ENCODE data around the gene EPB42.

The EPB42 gene

DNA sequence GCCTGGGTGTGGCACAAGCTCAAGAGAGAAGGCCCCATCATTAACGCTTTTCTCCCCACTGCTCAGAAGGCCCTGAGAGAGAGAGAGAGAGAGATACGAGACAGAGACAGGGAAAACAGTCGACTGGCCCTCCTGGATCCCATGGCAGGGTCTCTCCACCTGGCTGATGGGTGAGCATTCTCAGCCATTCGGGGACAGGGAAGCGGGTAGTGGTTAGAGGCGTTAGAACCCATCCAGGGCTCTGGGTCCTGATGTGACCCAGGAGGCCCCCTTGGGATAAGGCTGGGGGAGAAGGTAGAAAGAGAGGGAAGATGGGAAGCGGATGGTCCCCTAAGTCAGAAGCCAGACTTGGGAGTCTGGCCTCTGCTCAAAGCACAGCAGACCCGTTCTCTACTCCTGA lies 38.0 kb upstream of the EPB42 start:
- Histone ChIP-seq H3K9me2 (ENCODE audit: low read depth, low read length) (no peaks in the 10 kb centered on the region), H3K27me3 (ENCODE audit: insufficient read depth, low read length) (no peaks in the 10 kb centered on the region; the same call in 1 of the 2 replicates), H3K9me3 (ENCODE audit: low read length) (no peaks in the 10 kb centered on the region), H3K36me3 (ENCODE audit: insufficient read depth, low read length) (no peaks in the 10 kb centered on the region), H4K20me1 (ENCODE audit: insufficient read depth, low read length) (no peaks in the 10 kb centered on the region), H3K79me2 (ENCODE audit: insufficient read depth, low read length) (no peaks in the 10 kb centered on the region), H3K4me1 (ENCODE audit: insufficient read depth, low read length, severe bottlenecking) (no peaks in the 10 kb centered on the region), H3K4me3 (ENCODE audit: low read depth, low read length, poor library complexity, severe bottlenecking) (no peak overlapping the region), H3K27ac (ENCODE audit: low read depth, low read length, poor library complexity, severe bottlenecking) (no peak overlapping the region), H3K9ac (ENCODE audit: low read length) (no peak overlapping the region), H3K4me2 (ENCODE audit: low read length) (no peak overlapping the region), H3F3A (ENCODE audit: insufficient read depth, low read length) (no peaks in the 10 kb centered on the region), H2AFZ (ENCODE audit: low read length) (no peak overlapping the region)
- TF ChIP-seq EZH2 (IDR thresholded peaks at IDR 0.05; ENCODE audit: borderline replicate concordance, low read length): no peak
- TF ChIP-seq, protein P1, sequence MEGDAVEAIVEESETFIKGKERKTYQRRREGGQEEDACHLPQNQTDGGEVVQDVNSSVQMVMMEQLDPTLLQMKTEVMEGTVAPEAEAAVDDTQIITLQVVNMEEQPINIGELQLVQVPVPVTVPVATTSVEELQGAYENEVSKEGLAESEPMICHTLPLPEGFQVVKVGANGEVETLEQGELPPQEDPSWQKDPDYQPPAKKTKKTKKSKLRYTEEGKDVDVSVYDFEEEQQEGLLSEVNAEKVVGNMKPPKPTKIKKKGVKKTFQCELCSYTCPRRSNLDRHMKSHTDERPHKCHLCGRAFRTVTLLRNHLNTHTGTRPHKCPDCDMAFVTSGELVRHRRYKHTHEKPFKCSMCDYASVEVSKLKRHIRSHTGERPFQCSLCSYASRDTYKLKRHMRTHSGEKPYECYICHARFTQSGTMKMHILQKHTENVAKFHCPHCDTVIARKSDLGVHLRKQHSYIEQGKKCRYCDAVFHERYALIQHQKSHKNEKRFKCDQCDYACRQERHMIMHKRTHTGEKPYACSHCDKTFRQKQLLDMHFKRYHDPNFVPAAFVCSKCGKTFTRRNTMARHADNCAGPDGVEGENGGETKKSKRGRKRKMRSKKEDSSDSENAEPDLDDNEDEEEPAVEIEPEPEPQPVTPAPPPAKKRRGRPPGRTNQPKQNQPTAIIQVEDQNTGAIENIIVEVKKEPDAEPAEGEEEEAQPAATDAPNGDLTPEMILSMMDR (IDR thresholded peaks at IDR 0.05; ENCODE audit: low read length): no peak

DNA sequence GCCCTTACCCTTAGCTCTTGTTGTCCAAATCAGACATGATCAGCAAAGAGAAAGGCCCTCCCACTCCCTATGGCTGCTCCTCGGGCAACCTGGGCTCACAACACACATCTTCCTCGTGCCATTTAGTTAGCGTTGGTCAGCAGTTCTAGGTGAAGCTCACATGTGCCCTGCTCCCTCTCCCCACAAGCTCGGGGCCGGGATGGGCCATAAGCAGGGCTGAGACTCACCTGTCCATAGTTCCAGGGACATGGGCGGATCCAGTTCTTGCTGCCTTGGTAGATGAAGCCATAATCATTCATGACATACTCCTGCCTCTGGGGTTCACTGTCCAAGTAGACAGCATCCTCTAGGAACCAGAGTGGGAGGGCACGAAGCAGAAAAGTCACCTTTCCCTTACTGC lies 35.5 kb upstream of the EPB42 start:
- Histone ChIP-seq H3K27me3 (ENCODE audit: insufficient read depth, low read length) (no peaks in the 10 kb centered on the region; the same call in 1 of the 2 replicates), H4K20me1 (ENCODE audit: insufficient read depth, low read length) (no peaks in the 10 kb centered on the region), H3K4me3 (ENCODE audit: low read depth, low read length, poor library complexity, severe bottlenecking) (no peak overlapping the region), H3K27ac (ENCODE audit: low read depth, low read length, poor library complexity, severe bottlenecking) (no peak overlapping the region), H3K4me2 (ENCODE audit: low read length) (no peak overlapping the region), H3K9me2 (ENCODE audit: low read depth, low read length) (no peaks in the 10 kb centered on the region), H3K9me3 (ENCODE audit: low read length) (no peaks in the 10 kb centered on the region), H3F3A (ENCODE audit: insufficient read depth, low read length) (no peaks in the 10 kb centered on the region), H3K36me3 (ENCODE audit: insufficient read depth, low read length) (no peaks in the 10 kb centered on the region), H3K79me2 (ENCODE audit: insufficient read depth, low read length) (no peaks in the 10 kb centered on the region), H3K9ac (ENCODE audit: low read length) (no peak overlapping the region), H2AFZ (ENCODE audit: low read length) (no peak overlapping the region), H3K4me1 (ENCODE audit: insufficient read depth, low read length, severe bottlenecking) (no peaks in the 10 kb centered on the region)
- TF ChIP-seq EZH2 (IDR thresholded peaks at IDR 0.05; ENCODE audit: borderline replicate concordance, low read length): no peak
- TF ChIP-seq, protein P1 (IDR thresholded peaks at IDR 0.05; ENCODE audit: low read length): no peak

DNA sequence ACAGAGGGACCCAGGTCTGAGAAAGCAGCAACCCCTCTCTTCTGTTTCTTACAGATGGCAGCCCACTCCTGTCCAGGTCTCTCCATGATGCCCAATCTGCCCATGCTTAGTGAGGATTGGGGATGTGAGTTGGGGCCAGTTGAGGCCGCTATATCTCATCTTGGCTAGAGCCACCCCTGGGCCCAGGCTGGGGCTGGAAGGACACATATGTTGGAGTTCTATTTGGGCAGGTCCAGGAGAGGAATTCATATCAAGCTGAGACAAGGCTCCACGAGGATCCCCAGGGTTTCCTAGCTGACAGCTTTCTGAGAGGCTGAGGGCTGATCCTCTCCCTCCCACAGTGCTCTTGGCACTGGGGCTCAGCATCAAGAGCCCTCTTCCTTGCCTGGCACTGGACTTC lies 34.6 kb upstream of the EPB42 start:
- Histone ChIP-seq H3K27me3 (ENCODE audit: insufficient read depth, low read length) (no peaks in the 10 kb centered on the region; the same call in 1 of the 2 replicates), H2AFZ (ENCODE audit: low read length) (no peak overlapping the region), H3K4me1 (ENCODE audit: insufficient read depth, low read length, severe bottlenecking) (no peaks in the 10 kb centered on the region), H3K4me2 (ENCODE audit: low read length) (no peak overlapping the region), H3K36me3 (ENCODE audit: insufficient read depth, low read length) (no peaks in the 10 kb centered on the region), H3K9ac (ENCODE audit: low read length) (no peak overlapping the region), H3K4me3 (ENCODE audit: low read depth, low read length, poor library complexity, severe bottlenecking) (no peak overlapping the region), H3F3A (ENCODE audit: insufficient read depth, low read length) (no peaks in the 10 kb centered on the region), H4K20me1 (ENCODE audit: insufficient read depth, low read length) (no peaks in the 10 kb centered on the region), H3K9me3 (ENCODE audit: low read length) (no peaks in the 10 kb centered on the region), H3K79me2 (ENCODE audit: insufficient read depth, low read length) (no peaks in the 10 kb centered on the region), H3K9me2 (ENCODE audit: low read depth, low read length) (no peaks in the 10 kb centered on the region), H3K27ac (ENCODE audit: low read depth, low read length, poor library complexity, severe bottlenecking) (no peak overlapping the region)
- TF ChIP-seq EZH2 (IDR thresholded peaks at IDR 0.05; ENCODE audit: borderline replicate concordance, low read length): no peak
- TF ChIP-seq, protein P1 (IDR thresholded peaks at IDR 0.05; ENCODE audit: low read length): no peak
